ENCODE data around the gene NMU.

GRCh38 chr4:55661398-55662056 lies 25.4 kb upstream of the NMU start:
- no peak for TF ChIP-seq ISL1 (CRISPR knock-in tag; IDR thresholded peaks at IDR 0.05)
- TF ChIP-seq ZNF8 (CRISPR knock-in tag; IDR thresholded peaks at IDR 0.05), result no peak
- no peak for TF ChIP-seq RARB (CRISPR knock-in tag; IDR thresholded peaks at IDR 0.05)
- no peak for TF ChIP-seq OSR1 (CRISPR knock-in tag; IDR thresholded peaks at IDR 0.05)
- TF ChIP-seq CREB5 (CRISPR knock-in tag; IDR thresholded peaks at IDR 0.05; ENCODE audit: low read depth), result no peak
- TF ChIP-seq ARNTL (CRISPR knock-in tag; IDR thresholded peaks at IDR 0.05; ENCODE audit: borderline replicate concordance, low read depth), result no peak
- TF ChIP-seq ZFP3 (CRISPR knock-in tag; IDR thresholded peaks at IDR 0.05), result no peak
